ENCODE data around the gene OPCML.

Gene OPCML

DNA sequence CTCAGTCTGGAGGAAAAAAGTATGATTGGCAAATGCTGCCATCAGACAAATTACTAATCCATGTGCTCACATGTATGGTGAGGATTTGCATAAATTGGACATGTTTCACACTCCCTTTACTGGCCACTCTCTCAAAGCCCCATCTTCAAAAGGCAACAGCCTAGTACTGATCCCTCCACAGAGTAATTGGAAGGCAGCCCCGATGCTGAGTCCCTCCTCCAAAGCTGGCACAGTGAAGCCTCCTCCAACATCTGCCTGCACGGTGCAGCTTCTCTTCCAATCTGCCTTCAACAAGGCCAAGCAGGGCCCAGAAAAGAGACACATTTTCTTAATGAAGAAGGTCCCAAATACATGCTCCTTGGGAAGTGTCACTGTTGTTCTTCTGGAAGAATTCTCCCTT, 350.6 kb downstream of the OPCML start:
- no peaks in the 10 kb centered on the region for H3K36me3 ChIP-seq (ENCODE audit: insufficient read depth, low read length)
- no peaks in the 10 kb centered on the region for H3F3A ChIP-seq (ENCODE audit: insufficient read depth, low read length)
- H3K27me3 ChIP-seq (ENCODE audit: insufficient read depth, low read length), result no peaks in the 10 kb centered on the region
- no peak overlapping the region for H3K27ac ChIP-seq (ENCODE audit: low read depth, low read length, poor library complexity, severe bottlenecking)
- no peaks in the 10 kb centered on the region for H3K9me2 ChIP-seq (ENCODE audit: low read depth, low read length)
- H4K20me1 ChIP-seq (ENCODE audit: insufficient read depth, low read length), result no peaks in the 10 kb centered on the region
- no peaks in the 10 kb centered on the region for H3K4me1 ChIP-seq (ENCODE audit: insufficient read depth, low read length, severe bottlenecking)
- no peak overlapping the region for H2AFZ ChIP-seq (ENCODE audit: low read length)
- no peak overlapping the region for H3K4me2 ChIP-seq (ENCODE audit: low read length)
- no peaks in the 10 kb centered on the region for H3K9me3 ChIP-seq (ENCODE audit: low read length)
- no peak for TF ChIP-seq EZH2 (IDR thresholded peaks at IDR 0.05; ENCODE audit: borderline replicate concordance, low read length)
- TF ChIP-seq CTCF (IDR thresholded peaks at IDR 0.05; ENCODE audit: low read length), result no peak
- H3K4me3 ChIP-seq (ENCODE audit: low read depth, low read length, poor library complexity, severe bottlenecking), result no peak overlapping the region
- H3K9ac ChIP-seq (ENCODE audit: low read length), result no peak overlapping the region
- H3K79me2 ChIP-seq (ENCODE audit: insufficient read depth, low read length), result no peaks in the 10 kb centered on the region

DNA sequence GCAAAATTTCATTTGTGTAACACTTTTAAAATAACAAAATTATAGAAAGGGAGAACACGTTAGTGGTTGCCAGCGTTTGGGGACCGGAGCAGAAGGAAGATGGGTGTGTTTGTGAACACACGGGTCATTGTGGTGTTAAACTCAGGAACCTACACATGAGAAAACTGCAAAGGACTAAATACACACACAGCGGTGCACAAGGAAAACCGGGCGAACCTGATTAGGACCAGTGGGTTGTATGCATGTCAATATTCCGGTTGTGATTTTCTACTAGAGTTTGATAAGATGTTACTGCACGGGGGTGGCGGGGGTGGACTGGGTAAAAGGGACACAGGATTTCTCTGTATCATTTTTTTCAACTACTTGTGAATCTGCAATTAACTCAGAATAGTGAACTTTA, 351.2 kb downstream of the OPCML start:
- TF ChIP-seq EZH2 (IDR thresholded peaks at IDR 0.05; ENCODE audit: borderline replicate concordance, low read length) (no peak), CTCF (IDR thresholded peaks at IDR 0.05; ENCODE audit: low read length) (no peak)
- Histone ChIP-seq H3K4me3 (ENCODE audit: low read depth, low read length, poor library complexity, severe bottlenecking) (no peak overlapping the region), H3K4me2 (ENCODE audit: low read length) (no peak overlapping the region), H4K20me1 (ENCODE audit: insufficient read depth, low read length) (no peaks in the 10 kb centered on the region), H3K9me3 (ENCODE audit: low read length) (no peaks in the 10 kb centered on the region), H3K9ac (ENCODE audit: low read length) (no peak overlapping the region), H3K36me3 (ENCODE audit: insufficient read depth, low read length) (no peaks in the 10 kb centered on the region), H2AFZ (ENCODE audit: low read length) (no peak overlapping the region), H3F3A (ENCODE audit: insufficient read depth, low read length) (no peaks in the 10 kb centered on the region), H3K27me3 (ENCODE audit: insufficient read depth, low read length) (no peaks in the 10 kb centered on the region), H3K27ac (ENCODE audit: low read depth, low read length, poor library complexity, severe bottlenecking) (no peak overlapping the region), H3K9me2 (ENCODE audit: low read depth, low read length) (no peaks in the 10 kb centered on the region), H3K4me1 (ENCODE audit: insufficient read depth, low read length, severe bottlenecking) (no peaks in the 10 kb centered on the region), H3K79me2 (ENCODE audit: insufficient read depth, low read length) (no peaks in the 10 kb centered on the region)

GRCh38 chr11:133180201-133180600, 352.1 kb downstream of the OPCML start:
- Histone ChIP-seq H3K27me3 (ENCODE audit: insufficient read depth, low read length) (no peaks in the 10 kb centered on the region), H3K4me3 (ENCODE audit: low read depth, low read length, poor library complexity, severe bottlenecking) (no peak overlapping the region), H2AFZ (ENCODE audit: low read length) (no peak overlapping the region), H3K27ac (ENCODE audit: low read depth, low read length, poor library complexity, severe bottlenecking) (no peak overlapping the region), H3K9ac (ENCODE audit: low read length) (no peak overlapping the region), H3K9me3 (ENCODE audit: low read length) (no peaks in the 10 kb centered on the region), H3K36me3 (ENCODE audit: insufficient read depth, low read length) (no peaks in the 10 kb centered on the region), H3F3A (ENCODE audit: insufficient read depth, low read length) (no peaks in the 10 kb centered on the region), H3K9me2 (ENCODE audit: low read depth, low read length) (no peaks in the 10 kb centered on the region), H3K4me1 (ENCODE audit: insufficient read depth, low read length, severe bottlenecking) (no peaks in the 10 kb centered on the region), H3K4me2 (ENCODE audit: low read length) (no peak overlapping the region), H3K79me2 (ENCODE audit: insufficient read depth, low read length) (no peaks in the 10 kb centered on the region), H4K20me1 (ENCODE audit: insufficient read depth, low read length) (no peaks in the 10 kb centered on the region)
- TF ChIP-seq EZH2 (IDR thresholded peaks at IDR 0.05; ENCODE audit: borderline replicate concordance, low read length), result no peak
- no peak for TF ChIP-seq CTCF (IDR thresholded peaks at IDR 0.05; ENCODE audit: low read length)

All from OCI-LY1 (cell line).